HG02938 (cell line): ENCODE measurements around the gene VPS35L.

ENCODE experiments used
- ATAC-seq: cut with Tn5 transposase; IDR thresholded peaks from one replicate; pipeline ENCODE4 v1.9.1; 2021; ENCODE audit warnings: mild to moderate bottlenecking, moderate library complexity; ENCODE audit not compliant: unreplicated experiment

The VPS35L gene

GRCh38 chr16:19688396-19689024 lies 133.0 kb downstream of the VPS35L start:
- ATAC-seq = no peak

GRCh38 chr16:19689342-19689741 lies 133.8 kb downstream of the VPS35L start:
- no peak for ATAC-seq

- no peak for ATAC-seq
Observed at GRCh38 chr16:19690196-19690595, 134.7 kb downstream of the VPS35L start.

GRCh38 chr16:19691161-19691711 lies 135.7 kb downstream of the VPS35L start:
- ATAC-seq = no peak

GRCh38 chr16:19694989-19695388 lies 139.5 kb downstream of the VPS35L start:
- no peak for ATAC-seq

- no peak for ATAC-seq
Observed at GRCh38 chr16:19696328-19696727, 140.8 kb downstream of the VPS35L start.

GRCh38 chr16:19696961-19697360 lies 141.5 kb downstream of the VPS35L start:
- ATAC-seq = no peak

- no peak for ATAC-seq
Observed at GRCh38 chr16:19697756-19698318, 142.3 kb downstream of the VPS35L start.

- ATAC-seq = no peak
Observed at GRCh38 chr16:19698480-19699465, 143.3 kb downstream of the VPS35L start.

- no peak for ATAC-seq
Observed at GRCh38 chr16:19699472-19699871, 144.0 kb downstream of the VPS35L start.

GRCh38 chr16:19700319-19700781 lies 144.8 kb downstream of the VPS35L start:
- ATAC-seq = no peak

- ATAC-seq = no peak
Observed at GRCh38 chr16:19701091-19701490, 145.6 kb downstream of the VPS35L start.

GRCh38 chr16:19703172-19703889 lies 147.8 kb downstream of the VPS35L start:
- no peak for ATAC-seq

GRCh38 chr16:19704321-19705145 lies 149.0 kb downstream of the VPS35L start:
- ATAC-seq = no peak

GRCh38 chr16:19705146-19705501 lies 149.6 kb downstream of the VPS35L start:
- no peak for ATAC-seq

GRCh38 chr16:19705843-19706242 lies 150.3 kb downstream of the VPS35L start:
- no peak for ATAC-seq

- no peak for ATAC-seq
Observed at GRCh38 chr16:19706846-19707245, 151.3 kb downstream of the VPS35L start.

- no peak for ATAC-seq
Observed at GRCh38 chr16:19707569-19708295, 152.2 kb downstream of the VPS35L start.
